Common myeloid progenitor, CD34-positive (primary cell): ENCODE data around the gene PTHLH.

ENCODE experiments used
- CTCF ChIA-PET: fragments of 350-600 bp; sonication (Branson Sonifier 250); formaldehyde crosslinking; loops from one replicate; lab custom pipeline; 2021; ENCODE audit warnings: antibody characterized with exemption; lab: Charles Lee
- POLR2A ChIA-PET: fragments of 350-600 bp; sonication (Branson Sonifier 250); formaldehyde crosslinking; loops from one replicate; lab custom pipeline; 2021; ENCODE audit warnings: antibody characterized with exemption; lab: Charles Lee
- DNase-seq, 3 donors: peaks; one replicate each; pipeline versions ENCODE4 v3.0.0 to v3.0.0-alpha.2; 2013
- H3K27ac ChIP-seq, 2 experiments: 1 replicate in 1 of 2; 2 replicates in 1 of 2; pipeline ENCODE4 v1.7.0; 2013; ENCODE audit warnings: inconsistent platforms in 2 of 2, low read length in 2 of 2, mild to moderate bottlenecking in 2 of 2, low read depth in 1 of 2, moderate library complexity in 1 of 2; ENCODE audit not compliant: severe bottlenecking in 2 of 2, insufficient read depth in 1 of 2, poor library complexity in 1 of 2
- H3K27me3 ChIP-seq, 5 experiments: replicated peaks in 2 of 5; 1 replicate in 3 of 5; 2 replicates in 2 of 5; pipeline versions ENCODE4 v1.6.1 to v1.7.0; 2013; ENCODE audit warnings: low read length in 4 of 5, mild to moderate bottlenecking in 2 of 5, moderate library complexity in 2 of 5, inconsistent platforms in 1 of 5; ENCODE audit not compliant: insufficient read depth in 5 of 5, control insufficient read depth in 4 of 5
- H3K36me3 ChIP-seq, 4 experiments: 1 replicate in 2 of 4; 2 replicates in 2 of 4; pipeline versions ENCODE4 v1.6.1 to v1.7.0; 2013; ENCODE audit warnings: low read length in 3 of 4, control low read depth in 1 of 4, mild to moderate bottlenecking in 1 of 4; ENCODE audit not compliant: control insufficient read depth in 4 of 4, insufficient read depth in 4 of 4
- H3K4me1 ChIP-seq, 4 experiments: 1 replicate in 3 of 4; 2 replicates in 1 of 4; pipeline versions ENCODE4 v1.6.1 to v1.7.1; 2013; ENCODE audit warnings: low read length in 3 of 4, mild to moderate bottlenecking in 3 of 4, control low read depth in 1 of 4, inconsistent platforms in 1 of 4, moderate library complexity in 1 of 4; ENCODE audit not compliant: control insufficient read depth in 4 of 4, insufficient read depth in 4 of 4; ENCODE audit errors: control extremely low read depth in 1 of 4
- H3K4me3 ChIP-seq, 7 experiments: 1 replicate in 4 of 7; 2 replicates in 3 of 7; pipeline versions ENCODE4 v1.5.1 to v1.7.0; 2013; ENCODE audit warnings: mild to moderate bottlenecking in 7 of 7, low read length in 6 of 7, moderate library complexity in 6 of 7, inconsistent platforms in 2 of 7, low read depth in 2 of 7, control low read depth in 1 of 7; ENCODE audit not compliant: insufficient read depth in 4 of 7, control insufficient read depth in 1 of 7; ENCODE audit errors: extremely low read depth in 1 of 7
- H3K9me3 ChIP-seq, 5 experiments: 1 replicate in 4 of 5; 2 replicates in 1 of 5; pipeline versions ENCODE4 v1.6.1 to v1.7.1; 2013; ENCODE audit warnings: low read length in 4 of 5, mild to moderate bottlenecking in 2 of 5, inconsistent platforms in 1 of 5, low read depth in 1 of 5, moderate library complexity in 1 of 5; ENCODE audit not compliant: control insufficient read depth in 4 of 5, insufficient read depth in 2 of 5; ENCODE audit errors: control extremely low read depth in 1 of 5
- WGBS: methylation state at CpG from one replicate; pipeline ENCODE4 v1.1.5; 2013; ENCODE audit not compliant: insufficient coverage; 5-methylcytosine and 5-hydroxymethylcytosine counted together

Gene PTHLH

DNA sequence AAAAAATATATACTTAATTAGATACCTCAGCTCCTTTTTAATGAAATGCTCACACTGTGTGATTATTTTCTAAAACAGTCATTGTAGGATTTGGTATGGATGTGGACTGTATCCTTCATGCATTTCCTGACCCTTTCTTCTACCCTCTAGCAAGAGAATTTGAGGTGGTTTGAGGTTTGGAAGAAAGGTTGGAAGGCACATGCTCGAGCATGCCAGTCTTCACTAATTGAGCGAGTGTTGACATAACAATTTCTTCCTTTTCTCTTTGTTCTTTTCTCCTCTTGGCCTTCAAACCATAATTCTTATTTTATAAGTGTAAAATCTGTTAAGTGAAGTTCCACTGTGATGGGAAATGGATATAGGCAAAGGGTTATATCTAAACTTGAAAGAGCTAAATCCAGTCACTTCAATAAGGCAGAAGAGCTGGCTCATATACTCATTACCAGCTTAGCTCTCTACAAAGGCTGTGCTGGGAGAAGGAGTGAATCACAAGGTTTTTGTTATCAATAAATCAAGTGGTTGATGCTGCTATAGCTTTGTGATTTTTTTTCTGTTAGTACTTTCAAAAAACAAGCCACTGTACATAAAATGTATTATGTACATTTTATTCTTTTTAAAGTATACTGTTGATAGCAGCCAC lies 16.2 kb upstream of the PTHLH start:
- Histone ChIP-seq H3K36me3 (no peaks in the 10 kb centered on the region), H3K4me1 (no peaks in the 10 kb centered on the region), H3K4me3 (no peak overlapping the region), H3K27ac (no peak overlapping the region), H3K27me3 (peaks cover 0 to 2% (median 0%) of the 10 kb centered on the region in 5 experiments), H3K9me3 (peaks cover 0 to 3% (median 0%) of the 10 kb centered on the region in 5 experiments)
- ChIA-PET POLR2A (no interaction called here), CTCF (interaction anchor here (0.6 kb wide), 1 partner anchor 47 kb away, joined by 3 read pairs; no protein-coding TSS in a partner anchor)
- no peak for DNase-seq
- WGBS, result no CpG with 5 or more reads among the region's 2 CpGs

DNA sequence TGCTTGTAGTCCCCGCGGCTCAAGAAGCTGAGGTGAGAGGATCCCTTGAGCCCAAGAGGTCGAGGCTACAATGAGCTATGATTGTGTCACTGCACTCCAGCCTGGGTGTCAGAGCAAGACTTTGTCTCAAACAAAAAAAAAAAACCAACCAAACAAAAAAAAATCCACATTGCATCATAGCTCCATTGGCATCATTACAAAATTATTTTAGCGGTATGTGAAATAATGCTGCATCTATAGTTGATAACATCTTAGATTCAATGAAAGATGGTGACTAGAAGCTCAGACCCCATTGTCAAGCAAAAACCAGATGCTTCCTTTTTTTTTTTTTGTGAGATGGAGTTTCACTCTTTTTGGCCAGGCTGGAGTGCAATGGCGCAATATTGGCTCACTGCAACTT lies 14.8 kb upstream of the PTHLH start:
- ChIA-PET CTCF (no interaction called here), POLR2A (no interaction called here)
- H3K4me1 ChIP-seq, result no peaks in the 10 kb centered on the region
- no peak overlapping the region for H3K4me3 ChIP-seq
- H3K27me3 ChIP-seq, result peaks cover 0 to 2% (median 0%) of the 10 kb centered on the region in 5 experiments
- peaks cover 0 to 3% (median 0%) of the 10 kb centered on the region in 5 experiments for H3K9me3 ChIP-seq
- DNase-seq, result no peak
- 40% methylated on average over 1 of the region's 5 CpGs for WGBS
- no peaks in the 10 kb centered on the region for H3K36me3 ChIP-seq
- no peak overlapping the region for H3K27ac ChIP-seq

- no peak overlapping the region for H3K27ac ChIP-seq
- no peaks in the 10 kb centered on the region for H3K36me3 ChIP-seq
- no peak for DNase-seq
- POLR2A ChIA-PET, result no interaction called here
- no peak overlapping the region for H3K4me3 ChIP-seq
- H3K27me3 ChIP-seq, result peaks cover 3 to 14% (median 9%) of the 10 kb centered on the region in 5 experiments
- CTCF ChIA-PET, result interaction anchor here (1.1 kb wide), 1 partner anchor 10 kb away, joined by 4 read pairs; no protein-coding TSS in a partner anchor
- no peaks in the 10 kb centered on the region for H3K4me1 ChIP-seq
- H3K9me3 ChIP-seq, result peaks cover 0 to under 1% (median 0%) of the 10 kb centered on the region in 5 experiments
- 71% methylated on average over 1 of the region's 2 CpGs for whole genome bisulfite sequencing
Observed at GRCh38 chr12:27984275-27984674, 11.7 kb upstream of the PTHLH start.

DNA sequence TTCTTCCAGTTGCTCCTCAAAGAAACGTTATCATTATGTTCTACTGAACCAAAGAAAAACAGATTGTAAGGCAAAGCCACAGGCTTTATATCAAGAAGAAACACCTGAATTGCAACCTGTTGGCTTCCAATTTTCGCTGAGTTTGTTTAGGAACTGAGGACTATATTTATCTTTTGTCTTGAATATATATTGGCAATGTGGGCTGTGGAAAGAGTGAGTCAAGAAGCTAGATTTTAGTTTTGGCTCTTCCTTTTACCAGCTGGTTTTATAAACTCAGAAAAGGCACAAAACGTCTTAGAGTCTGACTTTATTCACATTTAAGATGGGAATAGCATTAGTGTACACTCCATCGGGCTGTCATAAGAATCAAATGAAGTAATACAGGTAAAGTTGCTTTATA lies 10.4 kb upstream of the PTHLH start:
- peaks cover 5 to 26% (median 12%) of the 10 kb centered on the region in 5 experiments for H3K27me3 ChIP-seq
- H3K9me3 ChIP-seq, result no peaks in the 10 kb centered on the region
- ChIA-PET CTCF (no interaction called here), POLR2A (no interaction called here)
- WGBS, result 74% methylated on average over 2 of the region's 4 CpGs
- no peaks in the 10 kb centered on the region for H3K36me3 ChIP-seq
- H3K4me3 ChIP-seq, result no peak overlapping the region
- H3K4me1 ChIP-seq, result no peaks in the 10 kb centered on the region
- no peak for DNase-seq
- H3K27ac ChIP-seq, result no peak overlapping the region

- ChIA-PET POLR2A (no interaction called here), CTCF (no interaction called here)
- Histone ChIP-seq H3K4me1 (no peaks in the 10 kb centered on the region), H3K9me3 (no peaks in the 10 kb centered on the region), H3K27ac (no peak overlapping the region), H3K27me3 (peaks cover 7 to 32% (median 16%) of the 10 kb centered on the region in 5 experiments), H3K36me3 (no peaks in the 10 kb centered on the region), H3K4me3 (no peak overlapping the region)
- DNase-seq, result no peak
- WGBS, result 30% methylated on average over 1 of the region's 2 CpGs
Observed at GRCh38 chr12:27982385-27982784, 9.9 kb upstream of the PTHLH start.

DNA sequence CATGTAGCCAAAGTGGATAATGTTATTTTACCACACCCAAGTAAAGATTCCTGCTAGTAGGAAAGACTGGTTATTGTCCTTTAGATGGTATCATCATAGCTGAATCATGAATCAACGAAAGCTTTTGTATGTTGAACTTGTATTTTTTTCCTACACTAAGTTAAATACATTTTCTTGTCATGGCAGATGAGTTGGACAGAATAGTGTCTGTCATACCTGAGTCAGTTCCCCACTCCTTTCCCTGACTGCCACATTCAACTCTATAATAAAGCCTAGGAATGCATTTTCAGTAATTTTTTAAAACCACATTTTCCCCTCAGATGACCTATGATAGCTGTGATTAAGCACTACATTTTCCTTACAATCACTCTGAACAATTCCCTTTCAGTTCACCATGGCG lies 9.3 kb upstream of the PTHLH start:
- peaks cover 7 to 37% (median 17%) of the 10 kb centered on the region in 5 experiments for H3K27me3 ChIP-seq
- no peak overlapping the region for H3K27ac ChIP-seq
- WGBS, result no CpG with 5 or more reads among the region's 2 CpGs
- ChIA-PET POLR2A (no interaction called here), CTCF (no interaction called here)
- no peaks in the 10 kb centered on the region for H3K9me3 ChIP-seq
- DNase-seq, result no peak
- no peaks in the 10 kb centered on the region for H3K4me1 ChIP-seq
- H3K4me3 ChIP-seq, result no peak overlapping the region
- H3K36me3 ChIP-seq, result no peaks in the 10 kb centered on the region

DNA sequence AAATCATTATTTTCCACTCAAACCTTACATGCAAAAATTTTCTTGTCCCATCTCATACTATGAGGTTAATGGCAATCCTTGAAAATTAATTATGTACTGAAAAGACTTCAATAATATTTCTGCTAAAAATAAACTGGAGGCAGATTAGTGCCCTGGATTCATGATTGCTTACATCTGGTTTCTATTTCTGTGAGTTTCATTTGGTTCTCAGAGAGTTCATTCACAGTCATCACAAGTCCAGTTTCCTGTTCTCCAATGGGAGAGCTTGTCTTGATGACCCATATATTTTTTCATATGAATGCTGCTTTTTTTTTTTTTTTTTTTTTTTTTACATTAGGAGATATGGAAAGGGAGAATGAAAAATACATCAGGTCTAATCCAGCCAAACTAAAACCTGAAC lies 6.6 kb upstream of the PTHLH start:
- POLR2A ChIA-PET, result no interaction called here
- no peak for DNase-seq
- Histone ChIP-seq H3K36me3 (no peaks in the 10 kb centered on the region), H3K4me3 (no peak overlapping the region), H3K4me1 (peaks cover 0 to 12% (median 7%) of the 10 kb centered on the region in 4 experiments), H3K27ac (no peak overlapping the region), H3K9me3 (no peaks in the 10 kb centered on the region), H3K27me3 (peaks cover 12 to 64% (median 35%) of the 10 kb centered on the region in 5 experiments)
- CTCF ChIA-PET, result interaction anchor here (0.7 kb wide), 1 partner anchor 598 kb away, joined by 3 read pairs; no protein-coding TSS in a partner anchor
